ENCODE data around the gene TICRR. TPM values are rescaled to one million over a fixed set of nuclear protein-coding genes. Genes with fewer than 3 reads are reported as not detected.

Gene TICRR
- total and polyA plus RNA-seq, 2 of the 8 experiments (the other 6 are each of a cell fraction or from before 2014, with no cell fraction given) = 13.1 to 34.8 TPM

DNA sequence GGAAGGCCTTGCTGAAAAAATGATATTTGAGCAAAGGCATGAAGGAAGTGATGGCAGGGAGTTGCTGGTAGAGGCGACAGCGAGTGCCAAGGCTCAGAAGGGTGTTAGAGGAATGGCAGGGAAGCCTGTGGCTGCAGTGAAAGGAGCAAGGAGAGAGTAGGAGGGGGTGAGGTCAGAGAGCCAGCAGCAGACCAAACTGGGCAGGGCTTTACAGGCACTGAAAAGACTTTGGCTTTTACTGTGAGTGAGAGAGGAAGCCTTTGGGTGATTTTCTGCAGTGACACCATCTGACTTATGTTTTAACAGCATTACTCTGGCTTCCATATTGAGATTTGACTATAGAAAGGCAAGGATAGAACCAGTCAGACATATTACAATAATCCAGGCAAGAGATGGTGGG lies 11.4 kb downstream of the TICRR start:
- Histone ChIP-seq H4K91ac (replicated peaks; ENCODE audit: insufficient read length, low read length) (no peak overlapping the region), H2BK15ac (ENCODE audit: low read length) (no peak overlapping the region), H2BK20ac (ENCODE audit: low read length) (no peak overlapping the region), H3K27ac (ENCODE audit: low read depth, low read length) (no peak overlapping the region), H2AFZ (ENCODE audit: low read length) (no peak overlapping the region), H3K4me1 (replicated peaks in 1 of 4; ENCODE audit: control insufficient read depth in 3 of 4, insufficient read depth in 4 of 4, low read length in 3 of 4) (peaks cover 0 to 2% (median 0%) of the 10 kb centered on the region in 4 experiments; a peak in 2 of 7 replicates), H3K4me3 (ENCODE audit: extremely low read depth in 1 of 4, insufficient read depth in 2 of 4, low read depth in 3 of 4, low read length in 4 of 4) (no peak overlapping the region), H2BK5ac (ENCODE audit: low read depth, low read length) (no peak overlapping the region), H3K56ac (replicated peaks; ENCODE audit: insufficient read length, low read depth, low read length) (no peak overlapping the region), H3K27me3 (replicated peaks in 1 of 4; ENCODE audit: control insufficient read depth in 3 of 4, extremely low read depth in 1 of 4, insufficient read depth in 3 of 4, low read length in 3 of 4) (no peaks in the 10 kb centered on the region), H3K14ac (ENCODE audit: insufficient read length) (no peak overlapping the region), H3K36me3 (ENCODE audit: control insufficient read depth in 2 of 4, insufficient read depth in 4 of 4, low read length in 3 of 4) (peaks cover 41 to 87% (median 77%) of the 10 kb centered on the region in 4 experiments), H4K20me1 (replicated peaks in 1 of 2; ENCODE audit: control insufficient read depth in 1 of 2, insufficient read depth in 2 of 2, low read length in 2 of 2) (peaks cover 9 to 16% of the 10 kb centered on the region in 2 experiments), H3K23me2 (ENCODE audit: low read depth, low read length) (no peaks in the 10 kb centered on the region; the same call in 1 of the 2 replicates), H3K9ac (replicated peaks in 1 of 4; ENCODE audit: extremely low read depth in 1 of 4, low read depth in 3 of 4, low read length in 3 of 4) (no peak overlapping the region), H4K8ac (ENCODE audit: extremely low read depth, insufficient read depth, low read length) (no peak overlapping the region), H3K79me1 (ENCODE audit: low read depth, low read length) (peaks cover 9% of the 10 kb centered on the region), H2BK12ac (ENCODE audit: low read depth, low read length) (no peak overlapping the region), H3K9me3 (ENCODE audit: insufficient read depth in 2 of 2, low read depth in 1 of 2, low read length in 1 of 2) (no peaks in the 10 kb centered on the region), H3K18ac (ENCODE audit: extremely low read depth, low read length) (no peak overlapping the region; the same call in 1 of the 2 replicates), H2BK120ac (replicated peaks; ENCODE audit: low read depth, low read length) (no peak overlapping the region), H2AK5ac (ENCODE audit: low read depth, low read length) (no peak overlapping the region), H3K4me2 (ENCODE audit: insufficient read depth in 1 of 2, low read depth in 2 of 2, low read length in 2 of 2) (no peak overlapping the region), H3K4ac (replicated peaks; ENCODE audit: insufficient read length, low read depth, low read length) (no peak overlapping the region), H4K5ac (ENCODE audit: insufficient read length, low read depth, low read length) (no peak overlapping the region), H3K79me2 (ENCODE audit: control insufficient read depth in 1 of 2, insufficient read depth in 2 of 2, low read length in 2 of 2) (peaks cover 0 to 62% of the 10 kb centered on the region in 2 experiments), H3K23ac (ENCODE audit: insufficient read length) (no peak overlapping the region)
- no peak for TF ChIP-seq ATF3 (IDR thresholded peaks at IDR 0.05; ENCODE audit: insufficient read depth, low read depth, low read length)
- no peak for TF ChIP-seq MAFK (IDR thresholded peaks at IDR 0.05; ENCODE audit: low read depth, low read length)
- no peak for TF ChIP-seq POU5F1 (IDR thresholded peaks at IDR 0.05; ENCODE audit: low read depth, low read length)
- TF ChIP-seq TEAD4 (IDR thresholded peaks at IDR 0.05; ENCODE audit: low read depth, low read length) = no peak
- TF ChIP-seq CEBPB (IDR thresholded peaks at IDR 0.05; ENCODE audit: low read depth, low read length) = no peak
- DNase-seq (ENCODE audit: low read depth in 1 of 2, low spot score in 2 of 2) (no peak), FAIRE-seq (no peak)
- ChIA-PET POLR2A (ENCODE audit: partially characterized antibody) (interaction anchor here (1.0 kb wide), 1 partner anchor 36 kb away, joined by 4 read pairs; no protein-coding TSS in a partner anchor), CTCF (ENCODE audit: partially characterized antibody) (interaction anchor here (1.1 kb wide), 1 partner anchor 86 kb away, joined by 3 read pairs; no protein-coding TSS in a partner anchor)
- 96% methylated on average over 2 of the region's 2 CpGs; no CpG with 5 or more reads in 1 of the 2 experiments for WGBS, 2 experiments (ENCODE audit: extremely low coverage in 1 of 2, insufficient coverage in 1 of 2, insufficient read length in 1 of 2, insufficient replicate concordance in 2 of 2, low coverage in 1 of 2, low lambda C conversion rate in 2 of 2, missing lambda C conversion rate in 1 of 2)
